Fibroblast of pulmonary artery (primary cell): ENCODE measurements around the gene MEF2C.
"Not testable (repeated sequence)": the region's sequence is repeated elsewhere in the genome, so short reads cannot be mapped to it uniquely, and the experiment has no call there.

Experiments
- DNase-seq: peaks from one replicate; pipeline ENCODE4 v3.0.0-alpha.2; 2010; ENCODE audit warnings: low read depth
- H3K4me3 ChIP-seq: replicated peaks from 2 replicates; pipeline ENCODE4 v1.5.1; 2011; ENCODE audit warnings: low read depth, mild to moderate bottlenecking, control low read depth, low read length, moderate library complexity
- TF ChIP-seq, protein P1 (sequence below): IDR thresholded peaks from 2 replicates; pipeline ENCODE4 v1.5.1; 2011; ENCODE audit warnings: mild to moderate bottlenecking, control low read depth, low read length, inconsistent platforms; ENCODE audit errors: missing control alignments

MEF2C gene

DNA sequence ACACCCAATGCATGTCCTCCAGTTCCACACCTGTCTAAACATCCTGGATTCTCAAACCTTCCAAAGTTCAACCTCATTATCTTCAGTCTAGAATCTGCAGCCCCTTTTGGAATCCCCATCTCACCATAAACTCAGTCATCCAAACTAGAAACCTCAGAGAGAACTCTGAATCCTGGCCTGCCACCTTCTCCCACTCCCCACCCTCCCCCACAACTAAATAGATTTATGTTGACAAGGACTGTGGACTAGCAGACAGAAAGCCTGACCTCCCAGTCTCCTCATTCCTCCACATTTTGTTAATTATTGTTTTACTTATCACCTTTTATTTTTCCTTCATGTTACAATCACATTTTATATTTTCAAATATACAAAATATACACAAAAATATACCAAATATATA is 76.6 kb downstream of the MEF2C start:
- H3K4me3 ChIP-seq, result no peak overlapping the region
- TF ChIP-seq, protein P1, sequence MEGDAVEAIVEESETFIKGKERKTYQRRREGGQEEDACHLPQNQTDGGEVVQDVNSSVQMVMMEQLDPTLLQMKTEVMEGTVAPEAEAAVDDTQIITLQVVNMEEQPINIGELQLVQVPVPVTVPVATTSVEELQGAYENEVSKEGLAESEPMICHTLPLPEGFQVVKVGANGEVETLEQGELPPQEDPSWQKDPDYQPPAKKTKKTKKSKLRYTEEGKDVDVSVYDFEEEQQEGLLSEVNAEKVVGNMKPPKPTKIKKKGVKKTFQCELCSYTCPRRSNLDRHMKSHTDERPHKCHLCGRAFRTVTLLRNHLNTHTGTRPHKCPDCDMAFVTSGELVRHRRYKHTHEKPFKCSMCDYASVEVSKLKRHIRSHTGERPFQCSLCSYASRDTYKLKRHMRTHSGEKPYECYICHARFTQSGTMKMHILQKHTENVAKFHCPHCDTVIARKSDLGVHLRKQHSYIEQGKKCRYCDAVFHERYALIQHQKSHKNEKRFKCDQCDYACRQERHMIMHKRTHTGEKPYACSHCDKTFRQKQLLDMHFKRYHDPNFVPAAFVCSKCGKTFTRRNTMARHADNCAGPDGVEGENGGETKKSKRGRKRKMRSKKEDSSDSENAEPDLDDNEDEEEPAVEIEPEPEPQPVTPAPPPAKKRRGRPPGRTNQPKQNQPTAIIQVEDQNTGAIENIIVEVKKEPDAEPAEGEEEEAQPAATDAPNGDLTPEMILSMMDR, result no peak
- DNase-seq, result no peak

DNA sequence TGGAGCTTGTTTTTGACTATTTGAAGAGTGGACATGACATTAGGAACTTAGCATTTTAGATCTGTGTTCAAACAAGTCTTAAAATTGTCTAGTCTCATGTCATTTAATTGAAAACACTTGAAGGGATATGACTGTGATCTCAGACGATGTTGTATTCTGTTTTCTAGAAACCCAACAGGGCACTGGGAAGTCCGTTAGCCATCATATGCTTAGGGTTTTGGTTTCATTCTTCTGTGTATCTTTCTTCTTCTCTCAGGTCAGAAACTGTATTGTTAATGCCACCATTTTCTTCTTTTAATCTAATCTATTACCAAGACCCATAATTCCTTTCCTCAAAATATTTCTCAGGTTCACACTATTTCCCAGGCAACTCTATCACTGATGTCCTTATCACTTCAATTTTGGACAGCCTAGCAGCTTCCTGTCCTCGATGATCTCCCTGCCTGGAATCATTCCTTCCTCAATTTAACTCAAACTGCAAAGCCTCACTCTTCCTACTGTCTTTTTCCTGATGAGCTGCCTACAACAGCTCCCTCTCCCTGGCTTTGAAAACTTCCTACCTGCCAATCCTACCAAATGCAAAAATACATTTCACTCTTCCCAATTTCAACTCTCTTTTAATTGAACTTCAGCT is 77.7 kb downstream of the MEF2C start:
- no peak for DNase-seq
- TF ChIP-seq, protein P1, result no peak
- H3K4me3 ChIP-seq, result no peak overlapping the region

DNA sequence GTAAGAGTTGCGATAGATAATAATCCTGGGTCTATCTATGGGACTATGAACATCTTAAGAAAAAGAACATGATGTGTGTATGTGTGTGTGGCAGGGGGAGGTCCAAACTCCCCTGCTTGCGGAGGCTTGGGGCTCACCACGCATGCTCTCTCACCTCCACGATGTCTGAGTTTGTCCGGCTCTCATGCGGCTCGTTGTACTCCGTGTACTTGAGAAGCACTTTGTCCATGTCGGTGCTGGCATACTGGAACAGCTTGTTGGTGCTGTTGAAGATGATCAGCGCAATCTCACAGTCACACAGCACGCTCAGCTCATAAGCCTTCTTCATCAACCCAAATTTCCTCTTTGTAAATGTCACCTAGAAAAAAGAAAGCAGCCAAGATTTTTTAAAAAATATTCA is 78.5 kb downstream of the MEF2C start:
- no peak overlapping the region for H3K4me3 ChIP-seq
- TF ChIP-seq, protein P1, result no peak

DNA sequence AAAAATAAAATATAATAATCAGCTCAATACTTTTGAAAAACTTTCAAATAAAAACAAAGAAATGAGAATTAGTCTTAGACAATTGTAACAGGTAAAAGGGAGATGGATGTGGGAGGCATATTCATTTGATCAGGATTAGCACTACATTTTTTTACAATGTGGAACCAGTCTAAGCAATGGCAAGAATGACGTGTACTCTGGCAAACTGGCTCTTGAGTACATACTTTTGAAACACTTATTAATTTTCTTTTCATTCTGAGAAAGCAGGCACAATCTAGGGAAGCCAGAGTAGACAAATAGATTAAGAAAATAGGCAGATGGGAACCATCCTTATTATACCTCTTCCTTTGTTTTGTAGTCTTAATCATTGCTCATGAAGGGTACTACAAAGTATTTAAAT is 79.7 kb downstream of the MEF2C start:
- no peak for DNase-seq
- no peak overlapping the region for H3K4me3 ChIP-seq
- TF ChIP-seq, protein P1, result no peak

More for the DNA sequence above, 78.5 kb downstream of the MEF2C start:
- DNase-seq, result no peak

DNA sequence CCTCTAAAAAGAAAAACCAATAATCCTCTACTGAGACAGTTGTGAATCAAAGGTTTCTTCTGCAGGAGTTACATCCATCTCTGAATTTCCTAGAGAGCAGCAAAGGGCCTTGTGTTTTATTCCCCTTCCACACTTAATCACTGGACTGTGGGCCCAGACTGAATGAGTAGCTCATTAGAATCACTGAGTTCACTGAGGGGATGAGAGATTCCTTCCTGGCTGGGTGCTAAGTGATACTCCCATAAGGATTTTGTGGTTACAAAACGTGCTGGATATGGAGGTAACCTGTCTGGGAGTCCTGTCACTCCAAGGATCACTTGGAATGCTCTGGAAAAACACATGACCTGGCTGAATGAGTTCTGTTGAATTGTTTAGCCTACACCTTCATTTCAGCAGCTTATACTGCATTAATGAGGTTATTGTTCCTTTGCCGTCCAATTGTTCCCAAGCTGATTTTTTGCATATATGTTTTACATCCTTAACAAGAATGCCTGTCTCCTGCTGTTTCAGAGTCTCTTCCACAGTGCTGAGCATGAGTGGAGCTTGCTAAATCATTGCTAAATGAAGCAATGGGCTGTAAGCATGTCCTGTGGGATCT is 82.9 kb downstream of the MEF2C start:
- no peak for DNase-seq
- no peak overlapping the region for H3K4me3 ChIP-seq
- TF ChIP-seq, protein P1, result no peak

DNA sequence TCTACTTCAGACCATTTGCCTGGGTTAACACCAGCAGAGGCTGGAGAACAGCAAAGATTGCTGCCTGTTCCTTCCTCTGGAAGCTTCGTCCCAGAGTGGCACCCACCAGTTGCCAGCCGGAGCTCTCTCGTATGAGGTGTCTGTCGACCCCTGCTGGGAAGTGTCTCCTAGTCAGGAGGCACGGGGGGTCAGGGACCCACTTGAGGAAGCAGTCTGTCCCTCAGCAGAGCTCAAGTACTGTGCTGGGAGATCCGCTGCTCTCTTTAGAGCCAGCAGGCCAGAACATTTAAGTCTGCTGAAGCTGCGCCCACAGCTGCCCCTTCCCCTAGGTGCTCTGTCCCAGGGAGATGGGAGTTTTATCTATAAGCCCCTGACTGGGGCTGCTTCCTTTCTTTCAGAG is 84.1 kb downstream of the MEF2C start:
- not testable (repeated sequence) for DNase-seq, H3K4me3 ChIP-seq

DNA sequence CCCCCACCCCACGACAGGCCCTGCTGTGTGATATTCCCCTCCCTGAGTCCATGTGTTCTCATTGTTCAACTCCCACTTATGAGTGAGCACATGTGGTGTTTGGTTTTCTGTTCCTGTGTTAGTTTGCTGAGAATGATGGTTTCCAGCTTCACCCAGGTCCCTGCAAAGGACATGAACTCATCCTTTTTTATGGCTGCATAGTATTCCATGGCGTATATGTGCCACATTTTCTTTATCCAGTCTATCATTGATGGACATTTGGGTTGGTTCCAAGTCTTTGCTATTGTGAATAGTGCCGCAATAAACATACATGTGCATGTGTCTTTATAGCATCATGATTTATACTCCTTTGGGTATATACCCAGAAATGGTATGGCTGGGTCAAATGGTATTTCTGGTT is 89.2 kb downstream of the MEF2C start:
- DNase-seq, H3K4me3 ChIP-seq: not testable (repeated sequence)

DNA sequence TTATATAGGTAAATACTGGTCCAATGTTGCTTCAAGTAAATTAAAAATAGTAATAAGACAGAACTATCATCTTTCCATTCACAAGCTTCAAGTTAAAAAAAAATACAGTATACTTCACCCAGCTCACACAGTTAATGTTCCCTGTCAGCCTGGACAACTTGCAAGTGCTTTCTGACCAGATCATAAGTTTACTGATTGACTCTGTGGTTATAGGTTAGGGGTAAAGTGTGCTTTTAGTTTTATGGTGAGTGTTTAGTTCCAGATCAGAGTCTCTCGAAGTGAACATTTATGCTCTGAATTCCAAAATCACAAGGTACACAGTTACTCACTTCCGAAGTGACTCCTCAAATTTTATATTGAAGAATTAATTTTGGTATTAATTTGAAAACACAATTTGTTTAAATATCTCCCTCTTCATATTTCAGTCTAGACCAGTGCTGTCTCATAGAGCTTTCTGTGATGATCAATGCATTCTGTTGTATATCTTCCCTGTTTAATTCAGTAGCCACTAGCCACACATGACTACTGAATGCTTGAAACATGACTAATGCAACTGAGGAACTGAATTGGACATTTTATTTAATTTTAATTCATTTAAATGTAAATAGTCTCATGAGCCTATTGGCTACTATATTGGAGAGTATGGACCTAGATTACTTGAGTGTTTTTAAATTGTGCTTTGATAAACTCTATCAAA is 90.7 kb downstream of the MEF2C start:
- DNase-seq, result peak; percentile 18
- H3K4me3 ChIP-seq, result no peak overlapping the region
- TF ChIP-seq, protein P1, result no peak
